ENCODE results near the gene TPCN2. TPM values are rescaled to one million over a fixed set of nuclear protein-coding genes. Genes with fewer than 3 reads are reported as not detected.

The TPCN2 gene
- polyA plus RNA-seq, 1 donor from 2014 or later: 14.2 TPM

DNA sequence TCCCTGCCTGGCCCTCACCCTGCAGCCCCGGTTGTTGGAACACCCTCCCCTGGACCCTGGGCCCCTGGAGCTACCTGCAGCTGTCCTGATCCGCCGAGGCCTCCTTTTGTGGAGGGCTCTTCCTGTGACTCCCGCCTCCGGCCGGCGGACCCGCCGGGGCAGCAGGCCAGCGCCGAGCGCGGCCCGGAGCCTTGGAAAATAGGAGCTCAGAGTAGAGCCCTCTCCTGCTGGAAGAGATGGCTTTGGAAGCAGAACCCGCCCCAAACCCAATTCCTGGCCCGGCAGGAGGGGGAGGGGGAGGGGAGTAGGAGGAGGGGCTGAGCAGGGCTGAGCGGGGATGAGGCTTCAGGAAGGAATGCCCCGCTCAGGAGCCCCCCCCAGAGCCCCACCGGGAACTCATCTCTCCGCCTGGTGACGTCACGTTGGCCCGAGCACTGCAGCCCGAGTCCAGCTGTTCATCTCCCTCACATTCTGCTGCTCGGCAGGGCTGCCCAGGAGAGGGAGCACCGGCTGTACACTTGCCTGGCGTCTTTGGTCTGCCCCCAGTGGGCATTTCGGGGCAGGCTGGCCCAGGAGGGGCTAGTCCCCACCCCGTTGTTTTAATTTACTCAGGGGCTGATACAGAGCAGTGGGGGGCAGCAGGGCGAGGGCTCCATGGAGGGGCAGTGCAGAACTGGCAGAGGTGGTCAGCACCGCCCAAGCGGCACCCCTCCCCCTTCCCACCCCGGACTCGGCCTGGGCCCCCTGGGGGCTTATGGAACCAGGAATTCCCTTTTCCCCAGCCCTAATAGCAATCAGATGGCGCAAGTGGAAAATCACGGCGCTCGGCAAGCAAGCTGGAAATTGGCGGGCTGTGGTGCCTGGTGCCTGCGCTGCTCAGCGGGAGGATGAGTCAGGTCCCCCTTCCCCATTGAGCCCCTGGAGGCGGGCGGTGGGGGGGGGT is 35.5 kb upstream of the TPCN2 start, which contains the start of gene MRGPRF:
Gene MRGPRF, minus strand, starts transcription at position 238 of the 943 bp plus-strand sequence. CDS start 3,345 bp downstream, outside the sequence.
- Histone ChIP-seq H2AFZ (ENCODE audit: low read depth, low read length) (no peak within 1 kb of the TSS), H3K9me2 (ENCODE audit: insufficient read depth, low read length) (no peaks in the 10 kb centered on the region), H3K9ac (ENCODE audit: low read length) (no peak within 1 kb of the TSS), H3F3A (ENCODE audit: insufficient read depth, low read length, poor library complexity, severe bottlenecking) (no peaks in the 10 kb centered on the region), H3K36me3 (ENCODE audit: insufficient read depth, low read length) (no peaks in the 10 kb centered on the region), H3K27ac (ENCODE audit: low read length) (no peak within 1 kb of the TSS), H3K4me3 (ENCODE audit: low read length) (no peak within 1 kb of the TSS), H3K9me3 (ENCODE audit: low read length) (no peaks in the 10 kb centered on the region), H3K79me2 (replicated peaks; ENCODE audit: insufficient read depth, low read length) (no peaks in the 10 kb centered on the region), H3K4me2 (ENCODE audit: low read length) (no peak within 1 kb of the TSS), H3K27me3 (ENCODE audit: insufficient read depth, low read depth, low read length) (no peaks in the 10 kb centered on the region), H4K20me1 (ENCODE audit: insufficient read depth) (no peaks in the 10 kb centered on the region)
- no peak for TF ChIP-seq EP300 (conservative IDR thresholded peaks at IDR 0.05; ENCODE audit: poor library complexity, severe bottlenecking)
- TF ChIP-seq, protein P1, sequence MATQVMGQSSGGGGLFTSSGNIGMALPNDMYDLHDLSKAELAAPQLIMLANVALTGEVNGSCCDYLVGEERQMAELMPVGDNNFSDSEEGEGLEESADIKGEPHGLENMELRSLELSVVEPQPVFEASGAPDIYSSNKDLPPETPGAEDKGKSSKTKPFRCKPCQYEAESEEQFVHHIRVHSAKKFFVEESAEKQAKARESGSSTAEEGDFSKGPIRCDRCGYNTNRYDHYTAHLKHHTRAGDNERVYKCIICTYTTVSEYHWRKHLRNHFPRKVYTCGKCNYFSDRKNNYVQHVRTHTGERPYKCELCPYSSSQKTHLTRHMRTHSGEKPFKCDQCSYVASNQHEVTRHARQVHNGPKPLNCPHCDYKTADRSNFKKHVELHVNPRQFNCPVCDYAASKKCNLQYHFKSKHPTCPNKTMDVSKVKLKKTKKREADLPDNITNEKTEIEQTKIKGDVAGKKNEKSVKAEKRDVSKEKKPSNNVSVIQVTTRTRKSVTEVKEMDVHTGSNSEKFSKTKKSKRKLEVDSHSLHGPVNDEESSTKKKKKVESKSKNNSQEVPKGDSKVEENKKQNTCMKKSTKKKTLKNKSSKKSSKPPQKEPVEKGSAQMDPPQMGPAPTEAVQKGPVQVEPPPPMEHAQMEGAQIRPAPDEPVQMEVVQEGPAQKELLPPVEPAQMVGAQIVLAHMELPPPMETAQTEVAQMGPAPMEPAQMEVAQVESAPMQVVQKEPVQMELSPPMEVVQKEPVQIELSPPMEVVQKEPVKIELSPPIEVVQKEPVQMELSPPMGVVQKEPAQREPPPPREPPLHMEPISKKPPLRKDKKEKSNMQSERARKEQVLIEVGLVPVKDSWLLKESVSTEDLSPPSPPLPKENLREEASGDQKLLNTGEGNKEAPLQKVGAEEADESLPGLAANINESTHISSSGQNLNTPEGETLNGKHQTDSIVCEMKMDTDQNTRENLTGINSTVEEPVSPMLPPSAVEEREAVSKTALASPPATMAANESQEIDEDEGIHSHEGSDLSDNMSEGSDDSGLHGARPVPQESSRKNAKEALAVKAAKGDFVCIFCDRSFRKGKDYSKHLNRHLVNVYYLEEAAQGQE (IDR thresholded peaks at IDR 0.05; ENCODE audit: borderline replicate concordance): no peak
- TF ChIP-seq POLR2AphosphoS5 (IDR thresholded peaks at IDR 0.05): no peak
- no peak for TF ChIP-seq MXI1 (conservative IDR thresholded peaks at IDR 0.05; ENCODE audit: poor library complexity, severe bottlenecking)
- TF ChIP-seq EZH2 (IDR thresholded peaks at IDR 0.05; ENCODE audit: borderline replicate concordance, insufficient read depth, low read length, poor library complexity, severe bottlenecking): no peak
- no peak for TF ChIP-seq RAD21 (conservative IDR thresholded peaks at IDR 0.05)
- no peak for TF ChIP-seq SMC3 (conservative IDR thresholded peaks at IDR 0.05; ENCODE audit: poor library complexity)
- no peak for TF ChIP-seq TAF1 (IDR thresholded peaks at IDR 0.05; ENCODE audit: low read depth)
- TF ChIP-seq, protein P2, sequence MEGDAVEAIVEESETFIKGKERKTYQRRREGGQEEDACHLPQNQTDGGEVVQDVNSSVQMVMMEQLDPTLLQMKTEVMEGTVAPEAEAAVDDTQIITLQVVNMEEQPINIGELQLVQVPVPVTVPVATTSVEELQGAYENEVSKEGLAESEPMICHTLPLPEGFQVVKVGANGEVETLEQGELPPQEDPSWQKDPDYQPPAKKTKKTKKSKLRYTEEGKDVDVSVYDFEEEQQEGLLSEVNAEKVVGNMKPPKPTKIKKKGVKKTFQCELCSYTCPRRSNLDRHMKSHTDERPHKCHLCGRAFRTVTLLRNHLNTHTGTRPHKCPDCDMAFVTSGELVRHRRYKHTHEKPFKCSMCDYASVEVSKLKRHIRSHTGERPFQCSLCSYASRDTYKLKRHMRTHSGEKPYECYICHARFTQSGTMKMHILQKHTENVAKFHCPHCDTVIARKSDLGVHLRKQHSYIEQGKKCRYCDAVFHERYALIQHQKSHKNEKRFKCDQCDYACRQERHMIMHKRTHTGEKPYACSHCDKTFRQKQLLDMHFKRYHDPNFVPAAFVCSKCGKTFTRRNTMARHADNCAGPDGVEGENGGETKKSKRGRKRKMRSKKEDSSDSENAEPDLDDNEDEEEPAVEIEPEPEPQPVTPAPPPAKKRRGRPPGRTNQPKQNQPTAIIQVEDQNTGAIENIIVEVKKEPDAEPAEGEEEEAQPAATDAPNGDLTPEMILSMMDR (IDR thresholded peaks at IDR 0.05; ENCODE audit: poor library complexity, severe bottlenecking): no peak

DNA sequence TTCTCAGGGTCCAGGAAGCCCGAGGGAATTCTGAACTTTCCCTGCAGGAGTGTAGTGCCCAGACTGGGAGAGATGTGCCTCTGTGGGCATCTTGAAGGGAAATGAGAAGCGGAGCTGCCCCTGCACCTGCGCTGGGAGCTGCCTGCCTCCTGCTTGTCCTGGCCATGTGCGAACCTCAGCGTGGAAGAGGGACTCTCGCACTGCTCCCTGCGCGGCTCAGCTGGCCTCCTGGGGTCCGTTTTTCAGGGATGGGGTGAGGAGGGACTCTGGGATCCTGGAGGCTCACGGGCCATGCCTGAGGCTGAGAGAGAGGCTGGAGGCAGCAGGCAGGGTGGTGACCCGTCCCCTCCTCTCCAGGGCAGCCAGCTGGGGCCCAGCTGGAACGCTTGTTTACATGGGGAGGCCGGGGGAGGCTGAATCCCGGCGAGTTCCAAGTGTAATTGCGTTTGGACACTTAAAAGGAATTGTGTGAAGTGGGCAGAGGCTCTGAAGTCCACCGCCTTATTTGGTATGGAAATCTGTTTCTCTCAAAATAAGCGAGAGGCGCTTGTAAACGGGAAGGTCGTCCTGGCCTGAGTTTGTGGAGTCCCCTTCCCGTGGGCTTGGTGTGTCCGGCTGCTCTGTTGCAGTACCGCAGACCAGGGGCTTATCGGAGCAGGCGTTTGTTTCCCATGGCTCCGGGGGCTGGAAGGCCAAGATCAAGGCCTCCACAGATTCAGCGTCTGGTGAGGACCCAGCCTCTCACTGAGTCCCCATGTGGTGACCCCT is 34.5 kb upstream of the TPCN2 start:
- no peak overlapping the region for H3K27ac ChIP-seq (ENCODE audit: low read length)
- no peaks in the 10 kb centered on the region for H3F3A ChIP-seq (ENCODE audit: insufficient read depth, low read length, poor library complexity, severe bottlenecking)
- H3K36me3 ChIP-seq (ENCODE audit: insufficient read depth, low read length): no peaks in the 10 kb centered on the region
- H3K79me2 ChIP-seq (replicated peaks; ENCODE audit: insufficient read depth, low read length): no peaks in the 10 kb centered on the region
- no peak overlapping the region for H3K9ac ChIP-seq (ENCODE audit: low read length)
- no peak overlapping the region for H3K4me3 ChIP-seq (ENCODE audit: low read length)
- no peaks in the 10 kb centered on the region for H3K9me2 ChIP-seq (ENCODE audit: insufficient read depth, low read length)
- H4K20me1 ChIP-seq (ENCODE audit: insufficient read depth): no peaks in the 10 kb centered on the region
- no peak overlapping the region for H2AFZ ChIP-seq (ENCODE audit: low read depth, low read length)
- TF ChIP-seq EP300 (conservative IDR thresholded peaks at IDR 0.05; ENCODE audit: poor library complexity, severe bottlenecking) (no peak), MXI1 (conservative IDR thresholded peaks at IDR 0.05; ENCODE audit: poor library complexity, severe bottlenecking) (no peak), RAD21 (conservative IDR thresholded peaks at IDR 0.05) (no peak), EZH2 (IDR thresholded peaks at IDR 0.05; ENCODE audit: borderline replicate concordance, insufficient read depth, low read length, poor library complexity, severe bottlenecking) (no peak), POLR2AphosphoS5 (IDR thresholded peaks at IDR 0.05) (no peak)
- TF ChIP-seq, protein P1 (IDR thresholded peaks at IDR 0.05; ENCODE audit: borderline replicate concordance): no peak
- no peaks in the 10 kb centered on the region for H3K27me3 ChIP-seq (ENCODE audit: insufficient read depth, low read depth, low read length)
- no peak overlapping the region for H3K4me2 ChIP-seq (ENCODE audit: low read length)
- no peaks in the 10 kb centered on the region for H3K9me3 ChIP-seq (ENCODE audit: low read length)

All from neural cell (in vitro differentiated cells).